ENCODE results near the gene IBA57.

GRCh38 chr1:228159008-228159665 is 6.5 kb upstream of the IBA57 start:
- TF ChIP-seq CTCF (IDR thresholded peaks at IDR 0.05 in 4 of 5, conservative IDR thresholded peaks at IDR 0.05 in 1 of 5) (no peak), POLR2A (IDR thresholded peaks at IDR 0.05) (no peak)
